Uterus (tissue), 2 donors: ENCODE data around the gene DDX46.

ENCODE experiments used
- CTCF ChIP-seq, 4 experiments: fragments of 200-600 bp in 2 of 4; fragments of 450-650 bp in 2 of 4; sonication (generic) in 2 of 4; IDR thresholded peaks; one replicate each; pipeline ENCODE4 v1.5.1; 2016 to 2019; ENCODE audit warnings: antibody characterized with exemption in 4 of 4, mild to moderate bottlenecking in 2 of 4, moderate library complexity in 1 of 4
- POLR2A ChIP-seq, 2 donors: fragments of 450-650 bp; IDR thresholded peaks; one replicate each; pipeline ENCODE4 v1.6.1; 2016; ENCODE audit warnings: antibody characterized with exemption in 2 of 2, mild to moderate bottlenecking in 1 of 2, moderate library complexity in 1 of 2

- TF ChIP-seq CTCF (IDR thresholded peaks at IDR 0.05), result no peak
- no peak for TF ChIP-seq POLR2A (IDR thresholded peaks at IDR 0.05)
Observed at GRCh38 chr5:134714541-134714940, 44.0 kb upstream of the DDX46 start.
